ENCODE data around the gene PTGDS. TPM values are rescaled to one million over a fixed set of nuclear protein-coding genes. Genes with fewer than 3 reads are reported as not detected.

Gene PTGDS
- total RNA-seq, 1 experiment from 2014 or later = 2.2 TPM

GRCh38 chr9:136964833-136965422 is 12.4 kb upstream of the PTGDS start (continued):
- TF ChIP-seq PREB (CRISPR knock-in tag; IDR thresholded peaks at IDR 0.05; ENCODE audit: borderline replicate concordance) (no peak), ATF1 (CRISPR knock-in tag; IDR thresholded peaks at IDR 0.05) (no peak), FOXJ3 (CRISPR knock-in tag; IDR thresholded peaks at IDR 0.05; ENCODE audit: borderline replicate concordance) (no peak), USF1 (CRISPR knock-in tag; IDR thresholded peaks at IDR 0.05) (no peak), CDX4 (CRISPR knock-in tag; IDR thresholded peaks at IDR 0.05; ENCODE audit: borderline replicate concordance) (no peak), EMX1 (CRISPR knock-in tag; IDR thresholded peaks at IDR 0.05) (no peak), ZBTB21 (CRISPR knock-in tag; IDR thresholded peaks at IDR 0.05; ENCODE audit: borderline replicate concordance) (no peak), ZNF423 (CRISPR knock-in tag; IDR thresholded peaks at IDR 0.05) (no peak)

- TF ChIP-seq MAX (CRISPR knock-in tag; IDR thresholded peaks at IDR 0.05) = peak; percentile 21; the same call in 1 of the 2 replicates
- no peak for TF ChIP-seq CREM (CRISPR knock-in tag; IDR thresholded peaks at IDR 0.05)
- no peak for TF ChIP-seq JUN (CRISPR knock-in tag; IDR thresholded peaks at IDR 0.05)
- peak; percentile 87; the same call in 1 of the 2 replicates for TF ChIP-seq ESRRA (CRISPR knock-in tag; IDR thresholded peaks at IDR 0.05; ENCODE audit: borderline replicate concordance)
- no peak for TF ChIP-seq HMGXB4 (CRISPR knock-in tag; IDR thresholded peaks at IDR 0.05)
- peak; percentile 45; the same call in 1 of the 2 replicates for TF ChIP-seq USF1 (CRISPR knock-in tag; IDR thresholded peaks at IDR 0.05)
- TF ChIP-seq NFE2L1 (CRISPR knock-in tag; IDR thresholded peaks at IDR 0.05) = no peak
- TF ChIP-seq EMX1 (CRISPR knock-in tag; IDR thresholded peaks at IDR 0.05) = no peak
- no peak for TF ChIP-seq ARID4B (CRISPR knock-in tag; IDR thresholded peaks at IDR 0.05; ENCODE audit: borderline replicate concordance)
- no peak for ATAC-seq
- ChIA-PET CTCF (interaction anchor here (0.7 to 3.4 kb wide), 9 partner anchors 10 to 544 kb away, joined by 3 to 17 read pairs (median 4); partner anchors contain the start of gene MAN1B1), POLR2A (interaction anchor here (0.6 to 1.0 kb wide), 2 partner anchors 27 to 235 kb away, joined by 3 to 4 read pairs; partner anchors contain the start of gene TPRN)
- Mint-ChIP-seq H3K27me3 (ENCODE audit: low read depth) (no peaks in the 10 kb centered on the region), H3K4me3 (no peak overlapping the region), H3K27ac (peak overlapping the region; percentile 66; the same call in 1 of the 2 replicates), H3K9me3 (no peaks in the 10 kb centered on the region), H3K4me1 (peaks cover 10% of the 10 kb centered on the region), H3K36me3 (no peaks in the 10 kb centered on the region)
- no peak for DNase-seq (ENCODE audit: low spot score)
These were observed 11.4 kb upstream of the PTGDS start for GRCh38 chr9:136965771-136966484.
